ENCODE measurements around the gene DIS3L2.

The DIS3L2 gene

GRCh38 chr2:232094883-232095282 lies 133.4 kb downstream of the DIS3L2 start:
- CTCF ChIA-PET = interaction anchor here (0.7 kb wide), 1 partner anchor 160 kb away, joined by 4 read pairs; no protein-coding TSS in a partner anchor
- no peak for DNase-seq (ENCODE audit: low spot score)
- POLR2A ChIA-PET (ENCODE audit: low non-redundant PET) = no interaction called here
- TF ChIP-seq CTCF (conservative IDR thresholded peaks at IDR 0.05; ENCODE audit: low read depth) = no peak
- no peak overlapping the region for H3K27ac ChIP-seq

GRCh38 chr2:232097260-232097659 lies 135.7 kb downstream of the DIS3L2 start:
- ChIA-PET CTCF (no interaction called here), POLR2A (ENCODE audit: low non-redundant PET) (no interaction called here)
- TF ChIP-seq CTCF (conservative IDR thresholded peaks at IDR 0.05; ENCODE audit: low read depth) = no peak
- no peak overlapping the region for H3K27ac ChIP-seq
- no peak for DNase-seq (ENCODE audit: low spot score)

- ChIA-PET POLR2A (ENCODE audit: low non-redundant PET) (no interaction called here), CTCF (no interaction called here)
- TF ChIP-seq CTCF (conservative IDR thresholded peaks at IDR 0.05; ENCODE audit: low read depth) = no peak
- DNase-seq (ENCODE audit: low spot score) = peak; percentile 13
- H3K27ac ChIP-seq = no peak overlapping the region
Measured at GRCh38 chr2:232097758-232098157, 136.2 kb downstream of the DIS3L2 start.

GRCh38 chr2:232102380-232102779 lies 140.9 kb downstream of the DIS3L2 start:
- no peak overlapping the region for H3K27ac ChIP-seq
- no peak for DNase-seq (ENCODE audit: low spot score)
- TF ChIP-seq CTCF (conservative IDR thresholded peaks at IDR 0.05; ENCODE audit: low read depth) = no peak
- ChIA-PET POLR2A (ENCODE audit: low non-redundant PET) (no interaction called here), CTCF (no interaction called here)

GRCh38 chr2:232103140-232103737 lies 141.7 kb downstream of the DIS3L2 start:
- TF ChIP-seq CTCF (conservative IDR thresholded peaks at IDR 0.05; ENCODE audit: low read depth) = no peak
- no peak overlapping the region for H3K27ac ChIP-seq
- POLR2A ChIA-PET (ENCODE audit: low non-redundant PET) = no interaction called here
- no peak for DNase-seq (ENCODE audit: low spot score)
- CTCF ChIA-PET = interaction anchor here (0.5 kb wide), 1 partner anchor 181 kb away, joined by 3 read pairs; no protein-coding TSS in a partner anchor

- CTCF ChIA-PET = interaction anchor here (0.7 kb wide), 1 partner anchor 376 kb away, joined by 3 read pairs; no protein-coding TSS in a partner anchor
- H3K27ac ChIP-seq = no peak overlapping the region
- no peak for DNase-seq (ENCODE audit: low spot score)
- POLR2A ChIA-PET (ENCODE audit: low non-redundant PET) = no interaction called here
- no peak for TF ChIP-seq CTCF (conservative IDR thresholded peaks at IDR 0.05; ENCODE audit: low read depth)
Measured at GRCh38 chr2:232104076-232104646, 142.6 kb downstream of the DIS3L2 start.

Data from RWPE1 (cell line).